Coronary artery (tissue), 2 donors: ENCODE results near the gene ZMIZ1.

Source experiments
- DNase-seq: peaks from one replicate; pipeline ENCODE4 v3.0.0-alpha.2; 2017; ENCODE audit warnings: low spot score
- H3K27ac ChIP-seq, 2 donors: fragments of 200-600 bp; sonication (generic); one replicate each; pipeline ENCODE4 v1.5.1; 2016 to 2019
- H3K4me3 ChIP-seq: fragments of 200-600 bp; sonication (generic); 2 replicates; pipeline ENCODE4 v1.5.1; 2016; ENCODE audit warnings: mild to moderate bottlenecking, moderate library complexity
- CTCF ChIP-seq: fragments of 200-600 bp; sonication (generic); IDR thresholded peaks from one replicate; pipeline ENCODE4 v1.5.1; 2019; ENCODE audit warnings: antibody characterized with exemption

Gene ZMIZ1

GRCh38 chr10:79061441-79062315 is 7.1 kb upstream of the ZMIZ1 start:
- TF ChIP-seq CTCF, result no peak
- peak; percentile 57 for DNase-seq
- Histone ChIP-seq H3K27ac (no peak overlapping the region), H3K4me3 (no peak overlapping the region)

DNA sequence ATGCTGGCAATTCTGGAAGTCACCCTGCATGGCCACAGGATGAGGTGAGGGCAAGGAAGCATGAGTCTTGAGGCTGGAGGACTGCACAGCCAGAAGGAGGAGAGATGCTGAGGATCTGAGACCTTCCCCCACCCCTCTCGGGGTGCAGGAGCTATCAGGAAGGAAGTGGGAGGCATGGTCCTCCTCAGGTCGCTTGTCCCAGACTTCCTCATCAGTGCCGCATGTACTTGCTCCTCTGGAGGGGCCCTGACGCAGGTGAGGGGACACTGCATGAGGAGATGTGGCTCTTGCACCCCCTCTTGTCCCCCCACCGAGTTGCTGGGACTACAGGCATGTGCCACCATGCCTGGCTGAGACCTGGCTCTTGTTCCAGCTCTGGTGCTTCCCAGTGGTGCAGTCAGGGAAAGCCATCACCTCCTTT is 5.7 kb upstream of the ZMIZ1 start:
- no peak overlapping the region for H3K4me3 ChIP-seq
- no peak overlapping the region for H3K27ac ChIP-seq
- DNase-seq, result peak; percentile 49
- no peak for TF ChIP-seq CTCF

- TF ChIP-seq CTCF, result no peak
- Histone ChIP-seq H3K27ac (no peak overlapping the region), H3K4me3 (no peak overlapping the region)
- no peak for DNase-seq
Measured at GRCh38 chr10:79063661-79064492, 4.9 kb upstream of the ZMIZ1 start.

GRCh38 chr10:79065091-79065551 is 3.6 kb upstream of the ZMIZ1 start:
- Histone ChIP-seq H3K4me3 (no peak overlapping the region), H3K27ac (no peak overlapping the region)
- no peak for DNase-seq
- no peak for TF ChIP-seq CTCF

- TF ChIP-seq CTCF, result no peak
- Histone ChIP-seq H3K27ac (peak overlapping the region in 1 of 2 donors; percentile 100), H3K4me3 (no peak overlapping the region)
- no peak for DNase-seq
Measured at GRCh38 chr10:79065853-79066252, 2.9 kb upstream of the ZMIZ1 start.

DNA sequence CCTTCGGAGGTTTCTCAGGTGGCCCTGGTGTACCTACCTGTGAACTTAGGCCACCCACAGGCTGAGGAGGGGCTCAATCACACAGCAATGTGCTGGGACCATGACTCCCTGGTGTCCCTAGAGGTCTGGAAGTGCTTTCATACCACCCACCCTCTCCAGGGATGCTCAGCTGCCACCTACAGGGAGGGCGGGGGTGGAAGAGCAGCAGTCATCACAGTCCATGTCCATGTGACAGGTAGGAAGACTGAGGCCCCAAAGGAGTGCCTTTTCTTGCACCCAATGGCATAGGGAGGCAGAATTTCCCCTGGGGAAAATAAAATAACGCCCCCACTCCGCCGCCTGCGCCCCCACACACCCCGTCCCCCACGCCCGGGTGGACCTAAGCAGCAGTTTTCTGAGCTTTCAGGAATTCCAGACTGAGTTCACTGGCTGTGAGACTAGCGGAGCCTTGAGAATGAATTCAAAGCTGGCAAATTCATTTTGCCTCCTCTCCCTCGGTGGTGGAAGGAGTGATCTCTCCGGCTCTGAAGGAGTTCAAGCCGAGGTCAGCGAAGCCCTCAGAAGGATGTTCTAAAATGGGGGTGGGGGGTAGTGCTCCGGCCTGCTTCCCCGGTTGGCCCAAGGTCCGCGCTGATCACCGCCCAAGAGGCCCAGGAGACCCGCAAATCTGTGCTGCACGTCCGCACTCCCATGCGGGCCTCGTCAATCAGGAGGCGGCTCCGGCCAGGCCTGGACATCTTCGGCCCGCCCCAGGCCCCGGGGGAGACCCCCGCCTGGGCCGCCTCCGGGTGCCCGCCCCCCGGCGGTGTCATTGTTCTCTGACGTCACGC is 2.1 kb upstream of the ZMIZ1 start:
- TF ChIP-seq CTCF, result no peak
- Histone ChIP-seq H3K4me3 (peak overlapping the region; percentile 88), H3K27ac (peak overlapping the region; percentile 98 to 100)
- no peak for DNase-seq
